Fibroblast of villous mesenchyme (primary cell): ENCODE data around the gene GID8. TPM values are rescaled to one million over a fixed set of nuclear protein-coding genes. Genes with fewer than 3 reads are reported as not detected.

ENCODE experiments used
- DNase-seq: peaks from one replicate; pipeline ENCODE4 v3.0.0-alpha.2; 2010; ENCODE audit warnings: low read depth
- H3K4me3 ChIP-seq: 2 replicates; pipeline ENCODE4 v1.5.1; 2011; ENCODE audit warnings: low read depth, mild to moderate bottlenecking, low read length
- total RNA-seq: library from RNA; depleted of rRNA; stranded (reverse); fragments of >200 nt; gene quantifications from 2 replicates; pipeline ENCODE4 v1.2.3, GENCODE V29; 2012
- TF ChIP-seq, protein P1 (sequence below): IDR thresholded peaks from 2 replicates; pipeline ENCODE4 v1.5.1; 2012; ENCODE audit warnings: low read depth, mild to moderate bottlenecking, low read length; ENCODE audit not compliant: insufficient read depth

The GID8 gene
- total RNA-seq, 1 donor = 34.5 TPM

GRCh38 chr20:62926229-62927127 is 11.5 kb upstream of the GID8 start, which contains the start of gene DIDO1:
TSS of gene DIDO1 (minus strand) at chr20:62926505.
- peak; percentile 80 for DNase-seq
- H3K4me3 ChIP-seq = peak within 1 kb of the TSS; percentile 96
- TF ChIP-seq, protein P1, sequence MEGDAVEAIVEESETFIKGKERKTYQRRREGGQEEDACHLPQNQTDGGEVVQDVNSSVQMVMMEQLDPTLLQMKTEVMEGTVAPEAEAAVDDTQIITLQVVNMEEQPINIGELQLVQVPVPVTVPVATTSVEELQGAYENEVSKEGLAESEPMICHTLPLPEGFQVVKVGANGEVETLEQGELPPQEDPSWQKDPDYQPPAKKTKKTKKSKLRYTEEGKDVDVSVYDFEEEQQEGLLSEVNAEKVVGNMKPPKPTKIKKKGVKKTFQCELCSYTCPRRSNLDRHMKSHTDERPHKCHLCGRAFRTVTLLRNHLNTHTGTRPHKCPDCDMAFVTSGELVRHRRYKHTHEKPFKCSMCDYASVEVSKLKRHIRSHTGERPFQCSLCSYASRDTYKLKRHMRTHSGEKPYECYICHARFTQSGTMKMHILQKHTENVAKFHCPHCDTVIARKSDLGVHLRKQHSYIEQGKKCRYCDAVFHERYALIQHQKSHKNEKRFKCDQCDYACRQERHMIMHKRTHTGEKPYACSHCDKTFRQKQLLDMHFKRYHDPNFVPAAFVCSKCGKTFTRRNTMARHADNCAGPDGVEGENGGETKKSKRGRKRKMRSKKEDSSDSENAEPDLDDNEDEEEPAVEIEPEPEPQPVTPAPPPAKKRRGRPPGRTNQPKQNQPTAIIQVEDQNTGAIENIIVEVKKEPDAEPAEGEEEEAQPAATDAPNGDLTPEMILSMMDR = peak; percentile 56

GRCh38 chr20:62927128-62927705 is 10.7 kb upstream of the GID8 start:
- TF ChIP-seq, protein P1 = no peak
- H3K4me3 ChIP-seq = peak overlapping the region; percentile 96
- no peak for DNase-seq

DNA sequence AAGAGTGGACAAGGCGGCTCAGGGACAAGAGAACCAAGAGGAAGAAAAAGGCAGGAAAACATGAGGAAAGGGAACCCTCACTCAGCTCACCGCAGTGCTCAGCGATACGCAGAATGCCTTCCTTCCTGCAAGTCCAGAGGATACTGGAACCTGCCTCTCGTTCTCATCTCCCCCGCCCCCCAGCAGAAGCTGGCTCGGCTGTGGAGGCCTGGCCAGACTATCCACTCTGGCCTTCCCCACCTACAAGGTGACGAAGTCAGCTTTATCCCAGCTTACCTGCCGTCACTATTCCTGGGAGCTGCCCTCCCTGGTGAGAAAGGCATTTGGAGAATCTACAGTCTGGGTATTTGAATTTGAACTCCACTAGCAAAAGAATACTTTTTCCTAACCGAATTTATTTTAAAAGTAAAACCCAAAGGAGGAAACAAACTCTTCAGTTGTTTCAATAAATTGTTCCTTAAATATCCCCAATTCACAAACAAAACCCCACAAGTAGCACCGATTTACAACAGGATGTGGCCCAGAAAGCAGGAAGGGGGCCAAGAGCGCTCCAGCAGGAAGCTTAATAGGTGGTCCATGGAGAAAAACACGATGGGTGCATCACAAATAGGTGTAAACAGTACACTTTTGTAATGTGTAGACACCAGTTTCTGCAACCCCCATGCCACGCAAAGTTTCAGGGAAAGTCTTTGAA is 9.6 kb upstream of the GID8 start:
- TF ChIP-seq, protein P1 = no peak
- H3K4me3 ChIP-seq = peak overlapping the region; percentile 64
- peak; percentile 48 for DNase-seq

GRCh38 chr20:62929051-62929538 is 8.9 kb upstream of the GID8 start:
- TF ChIP-seq, protein P1 = no peak
- DNase-seq = peak; percentile 63

GRCh38 chr20:62931464-62931863 is 6.5 kb upstream of the GID8 start:
- DNase-seq = no peak
- TF ChIP-seq, protein P1 = no peak
- no peak overlapping the region for H3K4me3 ChIP-seq

More at GRCh38 chr20:62929051-62929538, 8.9 kb upstream of the GID8 start:
- peak overlapping the region; percentile 64 for H3K4me3 ChIP-seq

DNA sequence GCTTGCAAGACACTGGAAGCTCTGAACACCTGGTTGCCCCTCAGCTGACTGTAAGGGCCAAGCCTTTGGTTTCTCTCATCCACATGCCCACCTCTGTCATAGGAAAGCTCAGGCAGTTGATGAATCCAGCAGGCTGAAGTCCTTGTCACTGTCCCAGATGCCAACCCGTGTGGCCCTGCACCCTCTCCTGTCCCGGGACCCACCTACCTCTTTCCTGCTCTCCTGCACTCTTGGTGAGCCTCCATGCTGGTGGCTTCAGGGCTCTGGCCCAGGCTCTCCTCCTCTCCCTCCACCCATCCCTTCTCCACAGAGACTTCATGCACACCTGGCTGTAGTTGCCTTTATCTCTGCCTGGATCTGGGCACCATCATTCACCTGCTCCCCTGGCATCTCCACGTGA is 4.0 kb upstream of the GID8 start:
- TF ChIP-seq, protein P1 = no peak
- DNase-seq = no peak

More for the DNA sequence above, 4.0 kb upstream of the GID8 start:
- H3K4me3 ChIP-seq = no peak overlapping the region
